Thyroid gland (tissue), 4 donors: ENCODE data around the gene MKNK1. TPM values are rescaled to one million over a fixed set of nuclear protein-coding genes. Genes with fewer than 3 reads are reported as not detected.

Experiments used
- DNase-seq, 2 donors: peaks; one replicate each; pipeline ENCODE4 v3.0.0-alpha.2; 2019
- H3K27ac ChIP-seq, 3 donors: fragments of 200-600 bp; sonication (generic); 1 replicate in 2 of 3; 2 replicates in 1 of 3; pipeline ENCODE4 v1.5.1; 2016 to 2019; ENCODE audit warnings: mild to moderate bottlenecking in 1 of 3, moderate library complexity in 1 of 3
- H3K27me3 ChIP-seq: fragments of 200-600 bp; sonication (generic); one replicate; pipeline ENCODE4 v1.5.1; 2019
- H3K36me3 ChIP-seq, 2 donors: fragments of 200-600 bp; sonication (generic); one replicate each; pipeline ENCODE4 v1.5.1; 2016 to 2019
- H3K4me1 ChIP-seq, 2 donors: fragments of 200-600 bp; sonication (generic); one replicate each; pipeline ENCODE4 v1.5.1; 2017 to 2019
- H3K4me3 ChIP-seq, 3 donors: fragments of 200-600 bp; sonication (generic); replicated peaks in 1 of 3; 1 replicate in 2 of 3; 2 replicates in 1 of 3; pipeline ENCODE4 v1.5.1; 2016; ENCODE audit warnings: mild to moderate bottlenecking in 1 of 3
- H3K9me3 ChIP-seq: fragments of 200-600 bp; sonication (generic); one replicate; pipeline ENCODE4 v1.5.1; 2017
- POLR2A ChIP-seq, 2 donors: fragments of 450-650 bp; IDR thresholded peaks; one replicate each; pipeline ENCODE4 v1.6.1; 2017; ENCODE audit warnings: antibody characterized with exemption in 2 of 2, mild to moderate bottlenecking in 2 of 2, moderate library complexity in 1 of 2
- WGBS, 2 donors: methylation state at CpG; one replicate each; pipeline ENCODE4 v1.1.5; 2017; 5-methylcytosine and 5-hydroxymethylcytosine counted together
- intact Hi-C: fragments of 100-400 bp; cut with DNase I; formaldehyde crosslinking; loops from one replicate; pipeline ENCODE4 v1.15.1; 2023
- total RNA-seq, 4 donors: library from RNA; depleted of rRNA; stranded (reverse); fragments of >200 nt; gene quantifications; one replicate each; pipeline ENCODE4 v1.2.3, GENCODE V29; 2016
- TF ChIP-seq, protein P1 (sequence below), 6 experiments: fragments of 200-600 bp in 3 of 6; fragments of 450-650 bp in 3 of 6; sonication (generic) in 3 of 6; IDR thresholded peaks; one replicate each; pipeline ENCODE4 v1.5.1; 2016 to 2019; ENCODE audit warnings: antibody characterized with exemption in 6 of 6, mild to moderate bottlenecking in 2 of 6, inconsistent platforms in 1 of 6, moderate library complexity in 1 of 6

The MKNK1 gene
- total RNA-seq, 4 donors from 2014 or later = 20.8 to 29.6 (median 23.4) TPM

- intact Hi-C loops = no loop called here
- WGBS, 2 donors = 75 to 78% methylated on average over 13 of the region's 13 CpGs
- TF ChIP-seq, protein P1, sequence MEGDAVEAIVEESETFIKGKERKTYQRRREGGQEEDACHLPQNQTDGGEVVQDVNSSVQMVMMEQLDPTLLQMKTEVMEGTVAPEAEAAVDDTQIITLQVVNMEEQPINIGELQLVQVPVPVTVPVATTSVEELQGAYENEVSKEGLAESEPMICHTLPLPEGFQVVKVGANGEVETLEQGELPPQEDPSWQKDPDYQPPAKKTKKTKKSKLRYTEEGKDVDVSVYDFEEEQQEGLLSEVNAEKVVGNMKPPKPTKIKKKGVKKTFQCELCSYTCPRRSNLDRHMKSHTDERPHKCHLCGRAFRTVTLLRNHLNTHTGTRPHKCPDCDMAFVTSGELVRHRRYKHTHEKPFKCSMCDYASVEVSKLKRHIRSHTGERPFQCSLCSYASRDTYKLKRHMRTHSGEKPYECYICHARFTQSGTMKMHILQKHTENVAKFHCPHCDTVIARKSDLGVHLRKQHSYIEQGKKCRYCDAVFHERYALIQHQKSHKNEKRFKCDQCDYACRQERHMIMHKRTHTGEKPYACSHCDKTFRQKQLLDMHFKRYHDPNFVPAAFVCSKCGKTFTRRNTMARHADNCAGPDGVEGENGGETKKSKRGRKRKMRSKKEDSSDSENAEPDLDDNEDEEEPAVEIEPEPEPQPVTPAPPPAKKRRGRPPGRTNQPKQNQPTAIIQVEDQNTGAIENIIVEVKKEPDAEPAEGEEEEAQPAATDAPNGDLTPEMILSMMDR (IDR thresholded peaks at IDR 0.05) = no peak
- no peak for TF ChIP-seq POLR2A (IDR thresholded peaks at IDR 0.05)
- no peak overlapping the region for H3K27ac ChIP-seq
- no peaks in the 10 kb centered on the region for H3K36me3 ChIP-seq
- H3K27me3 ChIP-seq = no peaks in the 10 kb centered on the region
- DNase-seq = no peak
- H3K9me3 ChIP-seq = no peaks in the 10 kb centered on the region
- H3K4me1 ChIP-seq = peaks cover 25 to 31% of the 10 kb centered on the region in 2 donors
- no peak overlapping the region for H3K4me3 ChIP-seq
Observed at GRCh38 chr1:46525253-46525983, 78.7 kb downstream of the MKNK1 start.

DNA sequence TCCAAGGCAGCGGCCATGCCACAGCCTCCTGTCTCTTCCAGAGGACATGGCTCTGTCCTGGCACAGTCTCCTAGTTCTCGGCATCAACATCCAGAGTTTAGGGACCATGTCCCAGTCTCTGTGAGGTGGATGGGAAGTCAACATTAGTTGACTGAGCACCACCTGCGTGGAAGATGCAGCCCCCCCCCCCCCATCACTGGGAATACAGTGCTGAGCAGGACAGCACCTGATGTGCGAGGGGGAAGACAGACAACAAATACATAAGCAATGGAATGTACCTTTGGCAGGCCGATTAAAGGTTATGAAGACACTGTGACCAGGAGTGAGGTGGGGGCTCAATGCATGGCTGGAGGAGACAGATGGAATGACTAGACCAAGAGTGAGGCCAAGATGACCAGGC, 79.2 kb downstream of the MKNK1 start:
- H3K4me1 ChIP-seq = peaks cover 31 to 37% of the 10 kb centered on the region in 2 donors
- H3K27me3 ChIP-seq = no peaks in the 10 kb centered on the region
- no peak overlapping the region for H3K27ac ChIP-seq
- H3K9me3 ChIP-seq = no peaks in the 10 kb centered on the region
- no peak for DNase-seq
- TF ChIP-seq, protein P1 (IDR thresholded peaks at IDR 0.05) = no peak
- no peak for TF ChIP-seq POLR2A (IDR thresholded peaks at IDR 0.05)
- H3K4me3 ChIP-seq = no peak overlapping the region
- no peaks in the 10 kb centered on the region for H3K36me3 ChIP-seq
- intact Hi-C loops = no loop called here
- 82 to 86% methylated on average over 5 of the region's 5 CpGs for WGBS, 2 donors

DNA sequence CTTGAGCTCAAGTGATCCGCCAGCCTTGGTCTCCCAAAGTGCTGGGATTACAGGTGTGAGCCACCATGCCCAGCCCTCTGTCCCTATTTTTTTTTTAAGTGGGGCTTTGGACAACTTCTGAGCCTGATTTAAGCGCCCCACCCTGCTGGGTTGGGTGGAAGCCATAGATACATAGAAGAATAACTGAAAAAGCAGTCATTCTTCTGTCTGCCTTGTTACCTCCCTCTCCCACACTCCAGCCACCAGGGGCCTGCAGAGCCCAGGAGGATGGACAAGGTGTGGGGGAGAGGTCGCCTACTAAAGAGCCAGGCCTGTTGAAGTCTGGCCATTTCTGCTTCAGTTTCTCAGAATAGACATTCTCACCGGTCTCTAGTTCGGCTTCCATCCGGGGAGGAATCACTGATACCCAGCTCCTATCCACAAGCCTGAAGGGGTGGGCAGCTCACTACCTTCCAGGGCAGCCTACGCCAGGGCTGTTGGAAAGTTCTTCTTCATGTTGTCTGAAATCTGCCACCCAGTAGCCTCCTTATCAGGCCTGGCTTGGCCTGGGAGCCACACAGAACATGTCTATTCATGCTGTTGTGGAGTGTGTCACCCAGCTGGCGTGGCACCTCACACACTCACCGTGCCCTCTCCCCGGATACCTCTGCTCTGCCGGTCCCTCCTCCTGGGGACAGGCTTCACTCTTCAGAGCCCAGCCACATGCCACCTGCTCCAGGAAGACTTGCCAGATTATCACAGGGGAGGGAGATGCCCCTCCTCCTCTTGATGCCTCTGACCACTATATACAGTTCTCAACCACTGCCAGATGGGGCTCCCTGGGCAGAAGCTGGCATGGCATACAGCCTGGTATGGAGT, 80.3 kb downstream of the MKNK1 start:
- peaks cover 34 to 44% of the 10 kb centered on the region in 2 donors for H3K4me1 ChIP-seq
- 83 to 87% methylated on average over 11 of the region's 11 CpGs for WGBS, 2 donors
- DNase-seq = no peak
- intact Hi-C loops = no loop called here
- H3K27me3 ChIP-seq = no peaks in the 10 kb centered on the region
- H3K36me3 ChIP-seq = no peaks in the 10 kb centered on the region
- no peak overlapping the region for H3K27ac ChIP-seq
- TF ChIP-seq, protein P1 (IDR thresholded peaks at IDR 0.05) = no peak
- TF ChIP-seq POLR2A (IDR thresholded peaks at IDR 0.05) = no peak
- no peaks in the 10 kb centered on the region for H3K9me3 ChIP-seq
- no peak overlapping the region for H3K4me3 ChIP-seq

DNA sequence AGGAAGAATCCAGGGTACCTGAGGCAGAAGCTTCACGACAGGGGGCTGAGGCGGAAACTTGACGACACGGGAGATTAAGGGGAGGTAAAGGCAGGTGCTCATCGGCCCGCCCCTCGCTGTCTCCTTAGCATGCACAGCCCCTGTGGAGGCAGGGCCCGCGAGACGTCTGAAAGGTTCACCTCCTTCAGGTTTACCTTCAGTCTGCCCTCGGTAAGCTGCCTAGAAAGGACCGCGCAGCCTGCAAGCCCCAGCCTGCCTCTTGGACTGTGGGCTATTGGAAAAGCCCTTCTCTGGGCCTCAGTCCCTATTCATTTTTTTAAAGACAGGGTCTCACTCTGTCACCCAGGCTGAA, 81.1 kb downstream of the MKNK1 start:
- Histone ChIP-seq H3K9me3 (no peaks in the 10 kb centered on the region), H3K27ac (peak overlapping the region in 2 of 3 donors; percentile 73), H3K27me3 (no peaks in the 10 kb centered on the region), H3K4me3 (no peak overlapping the region), H3K36me3 (no peaks in the 10 kb centered on the region), H3K4me1 (peaks cover 34 to 46% of the 10 kb centered on the region in 2 donors)
- TF ChIP-seq POLR2A (IDR thresholded peaks at IDR 0.05) = no peak
- TF ChIP-seq, protein P1 (IDR thresholded peaks at IDR 0.05) = no peak
- intact Hi-C loops = no loop called here
- WGBS, 2 donors = 66 to 67% methylated on average over 11 to 13 of the region's 13 CpGs
- DNase-seq = peak in 1 of 2 donors; percentile 26
